HG03520 (cell line): ENCODE results near the gene C1QTNF6.
"Not testable (repeated sequence)": the region's sequence is repeated elsewhere in the genome, so short reads cannot be mapped to it uniquely, and the experiment has no call there.

Experiments used
- ATAC-seq: cut with Tn5 transposase; IDR thresholded peaks from one replicate; pipeline ENCODE4 v1.9.1; 2021; ENCODE audit warnings: mild to moderate bottlenecking, moderate library complexity; ENCODE audit not compliant: unreplicated experiment

Gene C1QTNF6

GRCh38 chr22:37208401-37209139 lies 20.5 kb upstream of the C1QTNF6 start:
- ATAC-seq = no peak

- no peak for ATAC-seq
Observed at GRCh38 chr22:37207981-37208380, 19.9 kb upstream of the C1QTNF6 start.

- ATAC-seq = no peak
Observed at GRCh38 chr22:37206841-37207821, 19.1 kb upstream of the C1QTNF6 start.

GRCh38 chr22:37206118-37206840 lies 18.2 kb upstream of the C1QTNF6 start:
- no peak for ATAC-seq

- no peak for ATAC-seq
Observed at GRCh38 chr22:37205046-37205445, 17.0 kb upstream of the C1QTNF6 start.

GRCh38 chr22:37204045-37204655 lies 16.1 kb upstream of the C1QTNF6 start:
- no peak for ATAC-seq

GRCh38 chr22:37203354-37204044 lies 15.5 kb upstream of the C1QTNF6 start:
- no peak for ATAC-seq

GRCh38 chr22:37202716-37203115 lies 14.7 kb upstream of the C1QTNF6 start:
- ATAC-seq = no peak

- no peak for ATAC-seq
Observed at GRCh38 chr22:37202001-37202555, 14.0 kb upstream of the C1QTNF6 start.

GRCh38 chr22:37201443-37201820 lies 13.4 kb upstream of the C1QTNF6 start:
- ATAC-seq = not testable (repeated sequence)

- ATAC-seq = peak; percentile 2
Observed at GRCh38 chr22:37199760-37200108, 11.7 kb upstream of the C1QTNF6 start.

- peak; percentile 81 for ATAC-seq
Observed at GRCh38 chr22:37199103-37199759, 11.2 kb upstream of the C1QTNF6 start.

GRCh38 chr22:37198258-37199102 lies 10.4 kb upstream of the C1QTNF6 start:
- no peak for ATAC-seq

- ATAC-seq = no peak
Observed at GRCh38 chr22:37197451-37198257, 9.6 kb upstream of the C1QTNF6 start.

- no peak for ATAC-seq
Observed at GRCh38 chr22:37196539-37197450, 8.7 kb upstream of the C1QTNF6 start.

- no peak for ATAC-seq
Observed at GRCh38 chr22:37195921-37196320, 7.9 kb upstream of the C1QTNF6 start.

GRCh38 chr22:37194750-37195149 lies 6.7 kb upstream of the C1QTNF6 start:
- no peak for ATAC-seq
